GM15510 (cell line): ENCODE measurements around the gene C16orf95.

Experiments
- POLR2A ChIP-seq: IDR thresholded peaks from 3 replicates; pipeline ENCODE4 v1.6.1; 2011; ENCODE audit warnings: borderline replicate concordance; ENCODE audit not compliant: insufficient read length; ENCODE audit errors: extremely low read depth

C16orf95 gene

DNA sequence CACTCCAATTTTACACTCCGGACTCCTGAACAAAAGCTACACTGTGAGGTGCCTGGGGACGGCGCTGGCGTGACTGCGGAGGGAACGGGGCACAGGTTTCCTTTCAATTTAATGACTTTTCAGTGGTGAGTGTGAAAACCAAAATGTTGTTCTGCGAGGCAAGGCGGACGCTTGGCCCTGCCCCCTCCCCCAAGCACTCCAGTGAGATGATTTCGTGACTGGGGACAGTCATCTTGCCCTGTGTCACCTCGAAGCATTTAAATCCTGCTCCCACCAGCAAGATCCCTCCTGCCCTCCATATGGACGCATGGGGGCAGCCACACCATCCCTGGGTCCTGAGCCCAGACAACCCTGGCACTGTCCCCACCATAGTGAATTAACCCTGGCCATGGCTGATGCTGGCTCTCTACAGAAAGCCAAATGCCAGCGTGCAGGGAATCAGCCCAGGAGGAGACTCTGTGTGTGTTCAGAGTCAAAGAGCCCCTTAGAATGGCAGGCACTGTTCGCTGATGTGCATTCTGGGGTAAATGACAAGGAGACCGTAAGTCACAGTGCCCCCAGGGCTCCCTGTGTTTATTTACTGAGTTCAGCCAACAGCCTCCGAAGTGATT is 41.0 kb downstream of the C16orf95 start:
- TF ChIP-seq POLR2A, result no peak

DNA sequence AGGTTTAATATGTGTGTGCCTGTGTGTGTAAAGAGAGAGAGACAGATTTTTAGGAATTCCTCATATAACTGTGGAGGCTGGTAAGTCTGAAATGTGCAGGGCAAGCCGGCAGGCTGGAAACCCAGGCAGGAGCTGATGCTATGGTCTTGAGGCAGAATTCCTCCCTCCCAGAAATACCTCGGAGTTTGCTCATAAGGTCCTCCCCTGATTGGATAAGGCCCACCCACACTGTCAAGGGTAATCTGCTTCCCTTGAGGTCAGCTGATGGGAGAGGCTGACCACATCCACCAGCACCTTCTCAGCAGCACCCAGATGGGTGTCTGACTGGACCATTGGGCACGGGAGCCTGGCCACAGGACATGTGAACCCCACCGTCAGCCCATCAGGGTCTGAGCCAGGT is 42.4 kb downstream of the C16orf95 start:
- no peak for TF ChIP-seq POLR2A

DNA sequence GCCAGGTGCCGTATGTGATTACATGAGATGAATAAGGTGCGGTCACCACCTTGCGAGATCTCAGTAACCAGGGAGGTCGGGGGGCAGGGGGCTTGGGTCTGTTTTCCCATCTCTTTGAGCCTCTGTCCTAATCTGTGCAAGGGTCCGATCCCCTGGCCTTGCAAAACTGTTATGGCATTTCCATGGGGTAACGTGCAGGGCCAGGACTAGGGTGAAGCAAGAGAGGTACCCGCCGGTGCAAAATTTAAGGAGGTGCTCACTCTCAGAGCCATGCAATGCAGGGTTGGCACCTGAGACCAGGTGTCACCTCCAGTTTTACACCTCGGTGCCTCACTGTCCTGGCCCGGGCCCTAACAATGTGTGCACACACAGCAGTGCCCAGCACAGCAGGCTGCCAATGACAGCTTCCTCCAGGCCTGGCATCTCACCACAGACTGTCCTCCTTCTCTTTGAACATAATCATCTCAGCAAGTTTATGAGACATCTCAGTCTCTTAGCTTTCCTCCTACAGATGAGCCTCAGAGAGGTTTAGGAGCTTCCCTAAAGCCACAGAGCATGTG is 43.6 kb downstream of the C16orf95 start:
- TF ChIP-seq POLR2A, result no peak

DNA sequence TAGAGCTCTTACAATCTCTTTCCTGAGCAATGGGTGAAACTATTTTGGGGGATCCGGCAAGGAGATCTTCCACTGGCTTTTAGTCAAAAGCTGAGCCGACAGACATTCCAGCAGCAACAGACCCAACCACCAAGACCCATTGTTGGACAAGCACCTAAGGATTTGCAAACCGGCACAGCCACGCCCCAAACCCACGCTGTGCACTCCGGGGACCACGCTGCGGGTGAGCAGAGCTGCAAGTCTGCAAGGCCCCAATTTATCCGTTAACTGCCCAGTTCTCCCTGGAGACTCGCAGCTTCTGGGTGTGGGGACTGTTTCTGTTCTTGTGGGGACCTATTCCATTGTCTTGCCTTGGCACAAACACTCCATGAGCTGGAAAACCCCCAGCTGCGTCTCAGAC is 45.9 kb downstream of the C16orf95 start:
- TF ChIP-seq POLR2A, result no peak

DNA sequence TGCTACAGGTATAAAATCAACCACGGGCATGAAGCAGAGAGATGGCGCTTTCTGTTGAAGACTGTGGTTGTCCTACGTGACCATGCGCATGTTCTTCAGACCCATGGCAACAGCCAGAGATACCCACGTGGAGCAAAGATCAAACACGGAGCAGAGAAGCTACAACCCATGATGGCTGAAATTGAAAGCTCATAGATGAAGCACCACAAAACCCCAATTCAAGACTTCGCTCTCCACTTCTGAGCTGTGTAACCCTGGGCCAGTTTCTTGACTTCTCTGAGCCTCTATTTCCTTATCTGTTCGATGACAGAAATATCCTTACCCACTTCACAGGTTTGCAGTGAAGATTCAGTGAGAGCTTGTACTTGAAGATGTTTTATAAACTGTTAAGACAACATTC is 49.6 kb downstream of the C16orf95 start:
- TF ChIP-seq POLR2A, result no peak

DNA sequence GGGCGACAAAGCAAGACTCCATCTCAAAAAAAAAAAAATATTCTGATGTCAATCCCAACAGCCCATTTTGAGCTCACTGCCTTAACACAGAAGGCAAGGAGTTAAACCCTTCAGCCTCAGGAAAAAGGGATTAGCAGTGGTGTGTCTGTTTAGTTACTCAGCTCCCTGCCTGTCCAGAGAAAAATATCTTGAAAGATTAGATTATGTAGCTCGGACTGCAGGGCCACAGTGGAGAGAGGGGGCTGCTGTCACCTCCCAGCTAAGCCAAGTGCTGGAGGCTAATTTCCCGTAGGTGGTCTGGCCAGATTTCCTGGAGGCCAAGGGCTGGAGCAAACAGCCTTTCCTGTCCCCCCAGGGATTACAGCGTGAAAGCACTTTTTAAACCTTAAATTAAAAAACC is 50.3 kb downstream of the C16orf95 start:
- TF ChIP-seq POLR2A, result no peak

DNA sequence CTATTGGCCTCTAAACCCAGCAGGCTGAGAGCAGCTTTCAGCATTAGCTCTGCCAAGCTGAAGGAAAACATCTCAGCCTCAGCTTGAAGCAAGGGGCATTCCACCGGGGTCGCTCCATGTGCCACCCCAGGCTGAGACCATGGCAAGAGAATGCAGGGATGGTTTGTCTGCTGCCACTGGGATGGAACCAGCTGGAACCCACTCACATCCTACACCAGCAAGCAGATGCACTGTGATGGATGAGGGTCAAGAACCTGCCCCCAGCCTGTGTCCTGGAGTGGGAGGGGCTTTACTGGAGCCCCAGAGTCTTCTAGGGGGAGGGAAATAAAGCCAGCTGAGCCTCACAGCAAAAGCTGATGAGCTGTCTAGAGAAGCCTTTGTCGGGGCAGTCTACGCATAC is 51.9 kb downstream of the C16orf95 start:
- no peak for TF ChIP-seq POLR2A

DNA sequence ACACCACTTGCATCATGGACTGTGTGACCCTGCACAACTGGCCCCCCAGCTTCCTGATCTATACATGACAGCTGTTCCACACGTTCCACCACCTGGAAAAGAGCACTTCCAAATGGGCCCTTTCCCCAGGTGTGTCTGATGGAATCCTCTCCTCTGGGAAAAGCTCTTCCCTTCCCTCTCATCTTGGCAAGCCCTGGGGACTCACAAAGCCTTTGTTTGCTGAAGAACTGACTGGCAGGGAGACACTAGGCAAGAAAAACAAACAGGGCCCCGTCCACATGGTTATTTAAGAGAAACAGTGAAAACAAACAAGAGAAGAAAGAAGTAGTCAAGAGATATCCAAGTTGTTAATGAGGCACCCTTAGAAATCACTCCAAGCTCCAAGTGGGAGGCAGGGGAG is 52.6 kb downstream of the C16orf95 start:
- no peak for TF ChIP-seq POLR2A

DNA sequence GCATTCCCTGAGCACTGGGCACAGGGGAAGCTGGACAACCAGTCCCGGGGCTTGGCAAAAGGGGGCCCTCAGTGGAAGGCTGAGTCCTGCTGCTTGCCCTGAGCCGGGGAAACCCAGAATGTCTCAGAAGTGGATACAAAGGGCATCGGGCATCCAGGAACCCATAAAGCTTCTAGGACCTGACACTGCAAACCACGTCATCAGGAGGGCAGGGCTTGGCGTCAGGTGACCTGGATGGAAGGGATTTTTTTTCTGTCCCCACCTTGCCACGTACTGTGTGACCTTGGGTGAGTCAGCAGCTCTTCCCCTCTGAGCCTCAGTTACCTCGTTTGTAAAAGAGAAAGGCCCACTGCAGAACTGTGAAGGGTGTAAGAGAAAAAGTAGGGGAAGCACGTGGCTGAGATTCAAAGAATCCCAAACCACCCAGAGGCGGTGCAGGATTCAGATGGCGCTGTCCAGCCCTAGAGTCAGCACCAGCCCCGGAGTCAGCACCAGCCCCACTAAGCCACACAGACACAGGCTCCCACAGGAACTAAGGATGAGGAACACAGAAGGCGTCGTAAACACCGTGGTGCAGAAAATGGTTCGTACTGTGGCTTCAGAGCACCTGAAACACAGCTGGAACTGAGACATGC is 53.7 kb downstream of the C16orf95 start:
- no peak for TF ChIP-seq POLR2A

DNA sequence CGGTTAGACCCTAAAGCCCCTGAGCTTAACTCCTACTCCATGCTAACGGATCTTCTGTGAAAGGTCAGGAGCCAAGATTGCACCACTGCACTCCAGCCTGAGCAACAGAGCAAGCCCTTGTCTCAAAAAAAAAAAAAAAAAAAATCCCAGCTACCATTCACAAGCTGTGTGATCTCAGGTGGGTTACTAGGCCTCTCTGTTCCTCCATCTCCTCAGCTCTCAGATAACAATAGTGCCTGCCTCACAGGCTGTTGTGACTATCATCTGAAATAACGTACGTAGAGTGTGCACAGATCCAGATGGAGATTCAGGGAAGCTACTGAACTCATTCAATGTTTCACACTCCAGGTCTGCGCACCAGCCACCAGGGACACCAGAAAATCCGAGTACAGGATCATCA is 57.8 kb downstream of the C16orf95 start:
- TF ChIP-seq POLR2A, result no peak

DNA sequence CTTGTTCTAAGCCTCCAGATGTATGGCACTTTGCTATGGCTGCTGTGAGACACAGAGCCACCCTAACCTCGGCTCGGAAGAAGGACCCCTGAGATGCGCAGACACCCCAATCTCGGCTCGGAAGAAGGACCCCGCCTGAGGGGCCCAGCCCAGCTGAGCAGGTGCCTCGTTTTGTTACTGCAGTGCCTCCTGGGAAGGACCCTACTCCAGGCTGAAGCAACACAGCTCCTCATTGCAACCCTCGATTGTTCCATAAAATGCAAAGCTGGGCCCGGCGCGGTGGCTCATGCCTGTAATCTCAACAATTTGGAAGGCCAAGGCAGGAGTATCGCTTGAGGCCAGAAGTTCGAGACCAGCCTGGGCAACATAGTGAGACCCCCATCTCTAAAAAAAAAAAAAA is 61.3 kb downstream of the C16orf95 start:
- no peak for TF ChIP-seq POLR2A

DNA sequence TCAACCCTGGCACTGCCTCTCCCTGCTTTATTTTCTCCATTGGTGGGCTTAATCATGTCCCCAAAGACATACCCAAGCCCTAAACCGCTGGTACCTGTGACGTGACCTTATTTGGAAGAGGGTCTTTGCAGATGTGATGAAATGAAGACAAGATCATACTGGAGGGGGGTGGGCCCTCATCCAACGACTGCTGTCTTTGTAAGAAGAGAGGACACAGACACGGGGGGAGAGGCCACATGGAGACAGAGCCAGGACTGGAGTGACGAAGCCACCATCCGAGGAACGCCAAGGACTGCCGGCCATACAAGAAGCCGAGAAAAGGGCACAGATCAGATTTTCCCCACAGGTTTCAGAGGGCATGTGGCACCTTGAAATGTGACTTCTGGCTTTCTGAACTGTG is 62.5 kb downstream of the C16orf95 start:
- TF ChIP-seq POLR2A, result no peak

DNA sequence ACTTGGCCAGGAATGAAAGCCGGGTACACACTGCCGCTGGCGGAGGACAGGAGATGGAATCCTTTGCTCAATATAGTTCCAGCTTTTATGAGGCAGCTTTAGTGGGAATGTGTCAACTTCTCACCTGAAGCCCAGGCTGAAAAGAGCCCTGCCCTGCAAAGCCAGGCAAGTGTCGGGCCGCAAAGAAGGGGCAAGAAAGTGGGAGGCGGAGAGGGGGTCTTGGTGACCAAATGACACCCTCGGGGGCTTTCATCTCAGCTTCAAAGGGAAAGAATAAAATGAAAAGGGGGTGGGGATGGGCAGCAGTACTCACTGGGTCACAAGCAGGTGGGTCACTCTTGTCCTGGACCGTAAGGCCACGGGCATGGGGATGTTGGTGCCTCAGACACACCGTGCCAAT is 62.9 kb downstream of the C16orf95 start:
- no peak for TF ChIP-seq POLR2A

DNA sequence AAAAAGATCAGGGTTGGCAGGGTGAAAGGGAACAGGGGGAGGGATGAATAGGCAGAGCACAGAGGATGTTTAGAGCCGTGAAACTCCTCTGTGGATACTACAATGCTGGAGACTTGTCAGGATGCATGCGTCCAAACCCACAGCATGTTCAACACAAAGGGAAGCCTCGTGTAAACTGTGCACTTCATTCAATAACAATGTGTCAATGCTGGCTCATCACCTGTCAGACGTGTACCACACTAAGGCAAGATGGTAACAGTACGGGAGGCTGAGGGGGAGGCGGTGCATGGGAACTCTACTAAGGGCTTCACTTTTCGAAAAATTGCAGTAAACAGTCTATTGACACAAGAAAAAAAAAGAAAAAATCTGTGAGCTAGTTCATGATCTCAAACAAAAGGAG is 63.7 kb downstream of the C16orf95 start:
- TF ChIP-seq POLR2A, result no peak
